GM19395 (cell line): ENCODE data around the gene TTC39B.
"Not testable (repeated sequence)": the region's sequence is repeated elsewhere in the genome, so short reads cannot be mapped to it uniquely, and the experiment has no call there.

Experiments used
- ATAC-seq: cut with Tn5 transposase; IDR thresholded peaks from one replicate; pipeline ENCODE4 v1.9.1; 2021; ENCODE audit warnings: mild to moderate bottlenecking, moderate library complexity; ENCODE audit not compliant: unreplicated experiment

TTC39B gene

DNA sequence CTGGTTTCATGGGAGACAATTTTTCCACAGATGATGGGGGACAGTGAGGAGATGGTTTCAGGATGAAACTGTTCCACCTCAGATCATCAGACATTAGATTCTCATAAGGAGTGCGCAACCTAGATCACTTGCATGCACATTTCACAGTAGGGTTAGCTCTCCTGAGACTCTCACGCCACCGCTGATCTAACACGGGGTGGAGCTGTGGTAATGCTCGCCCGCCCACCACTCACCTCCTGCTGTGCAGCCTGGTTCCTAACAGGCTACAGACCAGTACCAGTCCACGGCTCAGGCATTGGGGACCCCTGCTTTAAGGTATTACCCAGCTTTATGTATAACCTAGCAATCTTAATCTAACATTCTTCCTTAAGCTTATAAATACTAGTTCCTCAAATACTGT is 35.6 kb downstream of the TTC39B start:
- no peak for ATAC-seq

DNA sequence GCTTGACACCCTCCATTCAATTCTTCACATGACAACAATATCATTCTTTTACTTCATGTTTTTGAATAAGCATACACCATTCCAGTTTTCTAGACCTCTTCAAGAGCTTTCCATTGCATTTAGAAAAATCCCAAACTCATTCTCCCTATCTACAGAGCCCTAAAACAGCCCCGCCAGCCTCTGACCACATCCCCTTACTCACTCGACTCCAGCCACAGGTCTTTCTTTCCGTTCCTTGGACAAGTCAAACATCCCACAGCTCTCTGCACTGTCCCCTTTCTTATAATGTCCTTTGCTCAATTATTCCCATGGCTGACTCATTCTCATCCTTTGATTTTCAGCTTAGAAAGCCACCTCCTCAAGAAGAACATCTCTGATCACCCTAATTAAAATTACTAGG is 38.2 kb downstream of the TTC39B start:
- ATAC-seq: no peak

DNA sequence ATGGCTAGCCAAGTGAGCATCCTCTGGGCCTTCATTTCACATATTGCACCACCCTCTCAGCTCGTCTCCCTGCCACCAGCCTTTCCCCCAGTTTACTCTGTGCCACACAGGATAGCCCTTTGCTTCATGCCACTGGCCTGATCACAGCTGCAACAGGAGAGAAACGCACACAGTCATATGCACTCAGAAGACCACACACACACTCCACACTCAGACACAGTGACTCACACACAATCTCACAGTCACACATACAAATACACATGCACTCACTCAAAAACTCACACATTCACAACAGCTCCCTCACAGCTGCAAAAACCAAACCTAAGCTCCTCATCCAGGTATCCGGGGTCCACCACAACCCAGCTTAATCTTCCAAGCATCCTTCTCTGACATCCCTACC is 38.7 kb downstream of the TTC39B start:
- no peak for ATAC-seq

DNA sequence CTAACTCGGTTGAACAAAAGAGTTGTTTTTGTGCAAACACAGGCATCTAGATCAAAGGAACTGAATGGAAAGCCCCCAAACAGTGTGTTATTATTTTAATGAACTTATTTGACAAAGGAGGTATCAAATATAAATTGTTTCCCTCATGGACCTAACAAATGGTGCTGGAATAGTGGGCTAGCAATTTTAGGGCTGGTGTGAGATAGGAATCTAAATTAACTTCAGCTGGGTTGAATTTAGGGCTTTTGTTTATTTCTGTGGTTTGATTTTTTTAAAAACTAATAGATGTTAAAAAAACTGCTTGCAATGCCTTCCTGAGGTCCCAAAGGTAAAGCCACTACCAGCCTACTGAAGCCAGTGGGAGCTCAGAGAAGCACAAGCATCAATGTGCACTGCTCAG is 42.1 kb downstream of the TTC39B start:
- no peak for ATAC-seq

DNA sequence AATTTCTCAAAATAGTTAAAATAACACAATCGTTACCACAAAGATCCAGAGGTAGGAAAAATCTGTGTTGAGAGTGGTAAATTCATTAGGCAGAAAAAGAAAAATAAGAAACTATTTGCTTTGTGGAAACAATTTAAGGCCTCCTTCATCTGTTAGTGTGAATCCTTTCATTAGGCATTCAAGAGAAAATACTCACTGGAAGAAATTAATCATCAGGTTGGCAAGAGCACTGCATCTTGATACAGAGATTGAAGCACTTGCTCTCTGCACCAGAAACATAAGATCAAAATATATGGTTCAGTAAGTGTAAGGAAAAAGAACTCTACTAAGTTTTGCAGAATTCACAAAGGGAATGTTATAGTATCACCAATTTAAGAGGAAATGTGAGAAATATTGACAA is 44.4 kb downstream of the TTC39B start:
- ATAC-seq: no peak

DNA sequence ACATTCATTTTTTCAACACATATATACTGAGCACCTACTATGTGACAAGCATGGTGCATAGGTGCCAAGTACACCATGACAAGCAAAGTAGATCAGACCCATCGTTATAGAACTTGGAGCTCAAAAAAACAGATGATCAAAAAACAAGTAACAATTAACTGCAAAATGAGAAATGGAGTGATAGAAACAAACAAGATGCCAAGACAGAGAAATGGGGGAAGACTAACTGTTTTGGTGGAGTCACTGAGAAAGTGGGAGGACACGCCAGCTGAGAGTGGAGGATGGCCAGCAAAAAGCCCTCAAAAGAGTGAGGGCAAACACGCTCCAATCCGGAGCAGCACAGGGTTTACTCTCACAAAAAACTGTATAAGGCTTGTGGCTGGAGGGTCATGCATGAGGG is 50.6 kb downstream of the TTC39B start:
- no peak for ATAC-seq

DNA sequence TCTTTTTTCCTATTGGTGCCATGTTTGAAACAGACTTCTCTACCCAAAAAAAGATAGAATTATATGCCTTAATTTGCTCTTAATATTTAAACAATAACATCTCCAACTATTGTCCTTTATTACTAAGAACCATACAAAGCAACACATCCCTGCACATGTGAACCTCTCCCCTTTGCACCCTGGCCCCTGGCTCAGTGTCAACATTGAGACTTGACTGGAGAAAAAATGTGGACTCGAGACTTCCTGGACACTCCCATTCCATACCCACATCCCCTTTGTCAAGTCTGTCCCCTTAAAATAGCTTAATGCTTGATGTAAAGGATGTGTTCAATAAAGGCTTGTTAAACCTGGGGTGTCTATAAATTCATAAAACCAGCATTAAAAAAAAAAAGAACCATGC is 53.2 kb downstream of the TTC39B start:
- no peak for ATAC-seq

DNA sequence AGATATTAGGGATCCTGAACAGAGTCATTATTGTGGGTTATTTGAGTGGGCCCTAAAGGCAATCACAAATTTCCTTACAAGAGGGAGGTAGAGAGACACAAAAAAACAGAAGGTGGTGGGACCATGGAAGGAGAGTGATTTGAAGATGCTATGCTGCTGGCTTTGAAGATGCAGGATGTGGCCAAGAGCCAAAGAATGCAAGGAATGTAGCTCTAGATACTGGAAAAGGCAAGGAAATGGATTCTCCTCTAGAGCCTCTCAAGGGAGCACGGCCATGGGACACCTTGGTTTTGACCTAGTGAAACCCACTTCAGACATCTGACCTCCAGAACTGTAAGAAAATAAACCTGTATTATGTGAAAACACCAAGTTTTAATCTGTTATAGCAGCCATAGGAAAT is 53.8 kb downstream of the TTC39B start:
- no peak for ATAC-seq

DNA sequence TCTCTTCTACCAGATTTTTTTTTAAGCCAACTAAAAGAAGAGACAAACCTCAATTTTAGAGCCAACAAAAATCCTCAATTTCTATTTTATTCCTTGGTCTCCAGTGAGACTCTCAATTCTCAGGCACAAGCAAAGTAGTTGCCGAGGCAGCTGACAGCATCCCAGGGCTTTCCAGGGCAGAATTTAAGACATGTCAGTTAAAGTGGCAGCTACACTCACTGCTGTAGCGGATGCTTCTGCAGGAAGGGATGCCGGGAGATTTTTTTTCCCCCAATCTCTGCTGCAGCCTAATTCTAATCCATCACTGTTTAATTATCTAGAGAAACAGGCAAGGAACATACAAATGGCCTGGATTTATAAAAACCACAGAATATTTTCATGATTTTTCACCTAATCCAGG is 57.0 kb downstream of the TTC39B start:
- no peak for ATAC-seq

DNA sequence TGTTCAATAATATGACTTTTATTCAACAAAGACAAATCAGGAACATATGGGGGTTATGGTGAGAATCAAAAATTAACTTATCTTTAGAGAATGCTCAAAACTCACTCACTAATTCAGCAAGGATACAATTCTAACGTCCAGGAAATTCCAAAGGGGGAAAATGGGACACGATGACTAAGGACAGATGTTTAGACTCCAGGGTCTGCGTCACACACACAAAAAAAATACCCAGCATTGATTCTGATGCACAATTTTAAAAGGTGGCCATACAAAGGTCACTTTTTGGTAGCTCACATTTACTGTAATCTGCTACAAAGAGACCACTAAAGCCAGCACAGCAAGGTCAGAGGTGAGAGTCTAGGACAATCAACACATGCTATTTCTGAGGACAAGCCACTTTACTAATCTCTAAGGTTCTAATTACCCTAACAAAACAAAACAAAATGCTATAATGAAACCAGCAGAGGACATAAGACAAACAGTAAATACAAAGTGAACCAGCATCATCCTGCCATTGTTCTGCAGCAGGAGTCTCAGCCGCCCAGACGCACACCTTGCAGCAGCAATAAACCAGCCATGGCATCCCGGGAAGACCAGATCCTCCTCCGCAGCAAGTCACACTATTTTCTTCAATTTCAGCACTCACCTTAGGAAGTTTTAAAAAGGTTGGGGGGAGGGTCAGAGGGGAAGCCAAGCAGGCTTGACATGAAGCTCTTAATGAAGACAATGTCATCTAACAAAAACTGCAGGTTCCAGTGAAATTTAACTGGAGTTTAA is 57.8 kb downstream of the TTC39B start:
- ATAC-seq: no peak

DNA sequence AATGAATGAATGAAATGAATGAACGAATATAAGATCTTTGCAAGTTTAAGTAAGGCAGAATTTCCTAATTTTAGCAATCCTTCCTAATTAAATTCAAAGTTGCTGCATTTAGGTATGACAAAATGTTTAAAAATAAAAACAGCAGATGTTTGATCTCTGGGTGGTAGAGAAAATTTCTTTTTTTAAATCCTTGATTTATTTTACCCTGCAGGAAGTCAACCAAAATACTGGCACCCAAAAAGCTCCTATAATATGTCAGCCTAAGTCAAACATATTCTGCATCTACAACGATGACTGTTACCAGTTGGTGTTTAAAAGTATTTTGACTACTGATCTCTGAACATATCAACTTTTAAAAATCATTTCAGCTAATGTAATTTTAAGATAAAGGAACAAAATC is 58.4 kb downstream of the TTC39B start:
- ATAC-seq: no peak

DNA sequence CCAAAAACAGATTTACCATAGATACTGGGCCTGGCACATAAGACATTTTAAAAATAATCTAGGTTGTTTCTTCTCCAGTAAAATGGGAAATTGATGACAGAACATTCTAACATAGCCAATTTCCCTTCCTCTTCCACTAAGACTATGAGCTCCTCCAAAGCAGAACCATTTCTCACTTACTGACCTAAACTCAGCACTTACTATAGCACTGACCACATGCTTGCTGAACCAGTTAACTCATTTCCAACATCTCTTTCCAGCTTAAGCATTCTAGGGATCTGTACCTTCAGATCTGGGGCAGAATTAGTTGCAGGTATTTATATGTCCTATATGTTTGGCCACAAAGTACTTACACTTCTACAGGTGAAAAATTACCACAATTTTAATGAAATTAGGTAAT is 58.9 kb downstream of the TTC39B start:
- ATAC-seq: no peak

DNA sequence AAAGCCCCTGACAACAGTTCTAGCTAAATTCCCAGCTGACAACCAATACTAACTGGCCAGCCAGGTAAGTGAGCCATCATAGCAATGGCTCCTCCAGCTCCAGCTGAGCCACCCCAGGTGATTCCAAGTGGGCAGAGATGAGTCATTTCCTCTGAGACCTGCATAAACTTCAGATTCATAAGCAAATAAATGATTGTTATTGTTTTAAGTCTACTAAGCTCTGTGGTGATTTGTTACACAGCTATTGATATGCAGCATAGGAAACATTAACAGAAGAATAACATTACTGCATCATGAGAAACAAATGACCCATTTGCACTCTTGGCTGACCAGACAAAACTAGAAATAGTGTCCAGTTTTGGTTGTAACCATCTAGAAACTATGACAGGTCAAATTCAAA is 60.3 kb downstream of the TTC39B start:
- no peak for ATAC-seq

DNA sequence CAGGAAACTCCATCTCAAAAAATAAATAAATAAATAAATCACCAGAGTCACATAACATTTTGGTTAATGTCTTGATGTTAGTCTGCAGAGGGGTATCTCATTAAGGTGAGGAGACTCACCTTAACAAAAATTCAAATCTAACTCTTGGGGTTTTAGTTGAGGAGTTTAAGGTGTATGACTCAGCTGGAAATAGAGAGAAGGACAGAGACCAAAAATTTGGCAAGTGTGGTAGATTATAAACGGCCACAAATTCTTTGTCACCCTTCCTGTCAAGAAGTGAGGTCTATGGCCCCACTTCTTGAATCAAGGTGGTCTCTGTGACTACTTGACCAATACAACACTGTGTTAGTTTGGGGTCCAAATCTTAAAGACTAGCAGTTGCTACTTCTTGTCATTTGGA is 60.8 kb downstream of the TTC39B start:
- ATAC-seq: no peak

DNA sequence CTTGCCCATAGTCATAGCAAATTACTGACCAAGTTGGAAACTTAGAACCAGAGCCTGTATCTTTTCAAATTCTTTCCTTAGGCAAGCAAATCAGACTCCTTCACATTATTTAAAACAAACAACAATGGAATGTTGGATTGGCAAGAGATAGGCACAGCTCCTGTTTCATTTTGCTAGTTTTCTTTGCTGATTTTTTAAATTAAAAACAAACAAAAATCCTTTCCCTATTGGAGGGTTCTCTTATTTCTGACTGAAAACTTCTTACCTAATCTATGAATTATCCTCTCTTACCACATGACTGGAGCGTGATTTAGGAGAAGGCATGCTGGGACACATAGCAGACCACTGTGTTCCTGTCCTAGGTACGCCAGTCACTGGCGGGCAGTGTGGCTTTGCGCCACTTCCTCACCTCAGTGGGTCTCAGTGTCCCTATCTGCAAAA is 63.0 kb downstream of the TTC39B start:
- no peak for ATAC-seq

DNA sequence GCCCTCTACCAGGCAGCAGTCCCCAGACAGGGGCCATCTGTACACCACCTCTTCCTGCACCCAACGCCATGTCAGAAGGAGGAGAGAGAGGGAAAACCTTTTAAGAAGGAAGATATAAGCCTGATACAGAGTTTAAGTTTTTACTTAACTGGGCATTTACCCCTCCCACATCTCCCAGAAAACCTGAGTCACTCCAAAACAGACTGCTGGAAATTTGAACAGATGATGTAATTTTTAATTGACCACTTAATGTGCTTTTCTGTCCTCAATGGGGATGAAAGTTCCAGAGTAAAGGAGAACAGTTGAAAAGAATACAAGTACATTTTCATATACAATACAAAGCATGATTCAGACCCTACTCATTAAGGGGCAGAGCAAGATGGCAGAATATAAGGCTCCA is 63.9 kb downstream of the TTC39B start:
- no peak for ATAC-seq

DNA sequence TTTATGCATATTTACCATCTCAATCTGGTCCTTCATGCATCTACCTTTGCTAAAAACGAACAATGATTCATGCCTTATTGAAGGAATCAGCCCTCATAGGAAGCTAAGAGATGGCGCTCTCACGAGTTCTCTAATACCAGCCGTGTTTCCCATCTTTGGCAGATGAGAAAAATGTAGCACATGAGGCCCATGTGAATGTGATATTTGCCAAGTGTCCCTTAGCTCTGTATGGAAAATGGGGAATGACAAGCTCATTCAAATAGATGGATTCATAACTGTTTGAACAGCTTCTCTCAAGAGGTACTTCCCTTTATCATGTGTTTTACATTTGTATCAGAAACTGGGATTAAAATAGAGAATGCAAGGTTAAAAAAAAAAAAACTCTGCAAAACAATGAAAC is 66.1 kb downstream of the TTC39B start:
- no peak for ATAC-seq

DNA sequence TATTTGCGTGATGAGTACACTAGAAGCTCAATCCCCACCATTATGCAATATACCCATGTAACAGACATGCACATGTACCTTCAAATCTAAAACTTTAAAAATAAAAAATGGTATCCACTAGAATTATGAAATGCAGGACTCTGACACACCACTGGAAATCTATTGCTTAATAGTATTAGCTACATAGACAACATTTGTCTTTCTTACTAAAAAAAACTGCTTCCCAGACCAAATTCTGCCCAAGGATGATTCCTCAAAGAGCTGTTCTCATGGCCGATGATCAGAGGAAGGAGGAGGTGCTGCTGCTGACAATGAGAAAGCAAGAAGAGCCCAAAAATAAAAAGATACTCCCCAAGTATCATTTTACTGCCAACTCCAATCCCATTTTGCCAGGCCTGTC is 67.2 kb downstream of the TTC39B start:
- no peak for ATAC-seq

DNA sequence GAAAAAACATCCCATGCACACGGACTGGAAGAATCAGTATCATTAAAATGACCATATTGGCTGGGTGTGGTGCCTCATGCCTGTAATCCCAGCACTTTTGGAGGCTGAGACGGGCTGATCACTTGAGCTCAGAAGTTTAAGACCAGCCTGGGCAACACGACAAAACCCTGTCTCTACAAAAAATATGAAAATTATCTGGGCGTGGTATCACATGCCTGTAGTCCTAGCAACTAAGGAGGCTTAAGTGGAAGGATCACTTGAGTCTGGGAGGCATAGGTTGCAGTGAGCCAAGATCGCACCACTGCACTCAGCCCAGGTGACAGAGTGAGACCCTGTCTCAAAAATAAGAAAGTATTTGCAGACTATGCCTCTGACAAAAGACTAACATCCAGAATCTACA is 68.4 kb downstream of the TTC39B start:
- no peak for ATAC-seq

DNA sequence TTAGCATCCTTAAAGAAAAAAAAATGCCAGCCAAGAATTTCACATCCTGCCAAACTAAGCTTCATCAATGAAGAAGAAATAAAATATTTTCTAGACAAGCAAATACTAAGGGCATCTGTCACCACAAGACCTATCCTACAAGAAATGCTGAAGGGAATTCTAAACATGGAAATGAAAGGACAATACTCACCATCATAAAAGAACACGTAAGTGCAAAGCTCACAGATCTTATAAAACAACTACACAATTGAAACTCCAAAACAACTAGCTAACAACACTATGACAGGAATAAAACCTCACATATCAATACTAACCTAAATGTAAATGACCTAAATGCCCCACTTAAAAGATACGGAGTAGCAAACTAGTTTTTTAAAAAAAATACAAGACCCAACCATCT is 71.4 kb downstream of the TTC39B start:
- no peak for ATAC-seq

DNA sequence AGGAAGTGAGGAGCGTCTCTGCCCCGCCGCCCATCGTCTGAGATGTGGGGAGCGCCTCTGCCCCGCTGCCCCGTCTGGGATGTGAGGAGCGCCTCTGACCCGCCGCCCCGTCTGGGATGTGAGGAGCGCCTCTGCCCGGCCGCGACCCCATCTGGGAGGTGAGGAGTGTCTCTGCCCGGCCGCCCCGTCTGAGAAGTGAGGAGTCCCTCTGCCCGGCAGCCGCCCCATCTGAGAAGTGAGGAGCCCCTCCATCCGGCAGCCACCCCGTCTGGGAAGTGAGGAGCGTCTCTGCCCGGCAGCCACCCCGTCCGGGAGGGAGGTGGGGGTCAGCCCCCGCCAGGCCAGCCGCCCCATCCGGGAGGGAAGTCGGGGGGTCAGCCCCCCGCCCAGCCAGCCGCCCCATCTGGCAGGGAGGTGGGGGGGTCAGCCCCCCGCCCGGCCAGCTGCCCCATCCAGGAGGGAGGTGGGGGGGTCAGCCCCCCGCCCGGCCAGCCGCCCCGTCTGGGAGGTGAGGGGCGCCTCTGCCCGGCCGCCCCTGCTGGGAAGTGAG is 73.0 kb downstream of the TTC39B start:
- not testable (repeated sequence) for ATAC-seq

DNA sequence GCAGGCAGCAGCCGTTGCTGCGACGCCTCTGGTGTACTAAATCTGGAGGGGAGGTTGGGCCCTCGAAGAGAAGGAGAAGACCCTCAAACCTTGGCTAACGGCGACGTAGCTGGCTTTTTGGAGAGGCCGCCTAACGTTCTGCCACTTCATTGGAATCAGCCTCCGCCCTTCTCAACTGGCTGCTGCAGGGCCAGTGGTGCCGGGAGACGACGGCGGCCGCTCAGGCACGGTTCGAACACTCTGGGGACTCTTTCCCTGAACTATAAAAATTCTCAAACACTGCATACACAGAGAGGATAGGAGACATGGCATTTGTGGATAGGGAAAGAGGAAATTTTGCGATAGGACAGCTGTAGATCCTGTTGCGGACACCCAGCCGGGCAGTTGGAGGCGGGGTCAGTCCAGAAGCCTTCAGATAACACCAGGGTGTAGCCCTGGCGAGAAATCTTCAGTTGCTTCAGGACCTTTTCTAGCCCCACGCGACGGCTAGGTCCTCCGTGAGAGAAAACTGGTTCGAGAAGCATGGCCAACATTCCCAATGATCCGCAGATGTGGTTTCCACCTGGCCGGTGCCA is 74.2 kb downstream of the TTC39B start:
- not testable (repeated sequence) for ATAC-seq
